Neuronal stem cell (in vitro differentiated cells): ENCODE results near the gene TEX50.
"Not testable (repeated sequence)": the region's sequence is repeated elsewhere in the genome, so short reads cannot be mapped to it uniquely, and the experiment has no call there.

ENCODE experiments used
- DNase-seq: peaks from one replicate; pipeline ENCODE4 v3.0.0-alpha.2; 2013; ENCODE audit warnings: low spot score
- H2AFZ ChIP-seq: one replicate; pipeline ENCODE4 v1.6.1; 2013; ENCODE audit warnings: mild to moderate bottlenecking, low read length, inconsistent platforms
- H2AK5ac ChIP-seq: 2 replicates; pipeline ENCODE4 v1.6.1; 2013; ENCODE audit warnings: low read depth, mild to moderate bottlenecking, inconsistent platforms, low read length, moderate library complexity, mixed read lengths
- H2BK120ac ChIP-seq: 2 replicates; pipeline ENCODE4 v1.6.1; 2013; ENCODE audit warnings: low read depth, mild to moderate bottlenecking, inconsistent platforms, low read length, moderate library complexity, mixed read lengths
- H2BK12ac ChIP-seq: one replicate; pipeline ENCODE4 v1.6.1; 2013; ENCODE audit warnings: low read length, inconsistent platforms
- H2BK15ac ChIP-seq: 2 replicates; pipeline ENCODE4 v1.6.1; 2013; ENCODE audit warnings: mild to moderate bottlenecking, low read length, inconsistent platforms, mixed read lengths
- H2BK5ac ChIP-seq: one replicate; pipeline ENCODE4 v1.6.1; 2013; ENCODE audit warnings: inconsistent platforms, mild to moderate bottlenecking, low read length, moderate library complexity
- H3K14ac ChIP-seq: one replicate; pipeline ENCODE4 v1.6.1; 2013; ENCODE audit warnings: low read length, inconsistent platforms
- H3K18ac ChIP-seq: 2 replicates; pipeline ENCODE4 v1.6.1; 2013; ENCODE audit warnings: low read length, inconsistent platforms
- H3K23ac ChIP-seq: 2 replicates; pipeline ENCODE4 v1.6.1; 2013; ENCODE audit warnings: low read depth, mild to moderate bottlenecking, mixed read lengths, low read length, inconsistent platforms; ENCODE audit not compliant: poor library complexity
- H3K27ac ChIP-seq: replicated peaks from 3 replicates; pipeline ENCODE4 v1.5.1; 2013; ENCODE audit warnings: low read length, inconsistent platforms
- H3K27me3 ChIP-seq, 3 experiments: 2 replicates each; pipeline ENCODE4 v1.6.1; 2013; ENCODE audit warnings: low read length in 3 of 3, mild to moderate bottlenecking in 2 of 3, inconsistent platforms in 1 of 3, low read depth in 1 of 3, mixed read lengths in 1 of 3, moderate library complexity in 1 of 3; ENCODE audit not compliant: control insufficient read depth in 3 of 3, insufficient read depth in 3 of 3
- H3K36me3 ChIP-seq, 2 donors: replicated peaks in 1 of 2; 2 replicates each; pipeline ENCODE4 v1.6.1; 2013; ENCODE audit warnings: low read length in 2 of 2; ENCODE audit not compliant: control insufficient read depth in 2 of 2, insufficient read depth in 2 of 2
- H3K4ac ChIP-seq: 2 replicates; pipeline ENCODE4 v1.6.1; 2013; ENCODE audit warnings: inconsistent platforms, mild to moderate bottlenecking, low read length, moderate library complexity
- H3K4me1 ChIP-seq, 2 donors: 1 replicate in 1 of 2; 2 replicates in 1 of 2; pipeline ENCODE4 v1.6.1; 2013; ENCODE audit warnings: low read length in 2 of 2, low read depth in 1 of 2; ENCODE audit not compliant: control insufficient read depth in 2 of 2, insufficient read depth in 1 of 2
- H3K4me2 ChIP-seq: one replicate; pipeline ENCODE4 v1.6.1; 2013; ENCODE audit warnings: mild to moderate bottlenecking, low read length, inconsistent platforms; ENCODE audit not compliant: insufficient read depth, poor library complexity, severe bottlenecking
- H3K4me3 ChIP-seq, 2 donors: 2 replicates each; pipeline ENCODE4 v1.5.1; 2013; ENCODE audit warnings: low read length in 2 of 2, mild to moderate bottlenecking in 2 of 2, inconsistent platforms in 1 of 2, moderate library complexity in 1 of 2
- H3K79me1 ChIP-seq: one replicate; pipeline ENCODE4 v1.6.1; 2013; ENCODE audit warnings: low read depth, mild to moderate bottlenecking, inconsistent platforms, low read length, moderate library complexity
- H3K9ac ChIP-seq: one replicate; pipeline ENCODE4 v1.6.1; 2013; ENCODE audit warnings: mild to moderate bottlenecking, low read depth, low read length, inconsistent platforms; ENCODE audit not compliant: poor library complexity
- H3K9me3 ChIP-seq, 2 donors: replicated peaks in 1 of 2; 2 replicates each; pipeline versions ENCODE3 to v1.6.1; 2013; ENCODE audit warnings: low read length in 2 of 2, mild to moderate bottlenecking in 2 of 2, inconsistent platforms in 1 of 2, low read depth in 1 of 2, mixed read lengths in 1 of 2, moderate library complexity in 1 of 2; ENCODE audit not compliant: control insufficient read depth in 2 of 2, insufficient read depth in 1 of 2
- H4K8ac ChIP-seq: one replicate; pipeline ENCODE4 v1.6.1; 2013; ENCODE audit warnings: low read depth, mild to moderate bottlenecking, inconsistent platforms, low read length, moderate library complexity
- H4K91ac ChIP-seq: one replicate; pipeline ENCODE4 v1.6.1; 2013; ENCODE audit warnings: low read length, low read depth, mild to moderate bottlenecking, inconsistent platforms; ENCODE audit not compliant: poor library complexity
- WGBS, 2 donors: extraction: QIAGEN DNeasy Blood & Tissue Kit; methylation state at CpG; one replicate each; pipeline ENCODE4 v1.1.7; 2013; ENCODE audit warnings: missing lambda C conversion rate in 2 of 2, mixed read lengths in 1 of 2; ENCODE audit not compliant: insufficient read length in 2 of 2, insufficient replicate concordance in 1 of 2; ENCODE audit errors: extremely low coverage in 2 of 2; 5-methylcytosine and 5-hydroxymethylcytosine counted together

TEX50 gene

DNA sequence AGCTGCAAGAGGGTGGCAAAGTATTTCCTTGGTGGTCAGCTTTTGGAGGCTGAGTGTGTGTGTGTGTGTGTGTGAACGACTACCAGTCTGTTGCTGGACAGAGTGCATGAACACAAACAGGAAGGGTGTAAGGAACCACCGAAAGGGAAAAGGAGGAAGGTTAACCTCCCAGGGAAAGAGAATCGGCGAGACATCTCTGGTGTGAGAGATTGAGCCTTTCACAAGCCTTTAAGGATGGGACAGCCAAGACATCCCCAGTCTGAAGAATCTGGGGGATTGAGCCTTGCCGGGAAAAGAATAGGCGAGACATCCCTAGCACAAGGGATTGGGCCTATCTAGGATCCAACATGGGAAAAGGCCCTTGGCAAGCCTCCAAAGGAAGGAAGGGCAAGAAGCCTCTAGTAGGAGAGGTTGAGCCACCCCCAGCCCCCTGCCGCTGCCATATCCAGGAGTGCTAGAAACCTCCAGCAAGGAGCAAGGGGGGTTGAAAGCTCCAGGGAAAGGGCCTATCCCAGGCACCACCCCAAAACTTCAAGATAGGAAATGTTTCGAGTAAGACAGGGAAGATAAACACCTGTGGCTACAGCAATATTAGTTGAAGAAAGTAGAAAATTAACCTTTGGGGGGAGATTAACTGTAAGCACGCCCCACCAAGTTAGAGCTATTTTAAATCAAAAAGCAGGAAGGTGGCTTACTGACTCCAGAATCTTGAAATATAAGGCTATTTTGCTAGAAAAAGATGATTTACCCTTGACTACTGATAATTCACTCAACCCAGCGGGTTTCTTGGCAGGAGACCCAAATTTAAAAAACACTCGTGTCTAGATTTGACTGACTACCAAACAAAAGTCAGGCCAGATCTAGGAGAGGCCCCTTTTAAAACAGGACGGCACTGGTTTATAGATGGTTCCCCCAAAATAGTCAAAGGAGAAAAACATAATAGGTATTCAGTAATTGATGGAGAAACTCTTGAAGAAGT, 3.2 kb downstream of the TEX50 start:
- H3K23ac ChIP-seq, result no peak overlapping the region
- no peak overlapping the region for H3K14ac ChIP-seq
- no peak for DNase-seq
- no peak overlapping the region for H2AFZ ChIP-seq
- H2BK120ac ChIP-seq, result no peak overlapping the region
- no peak overlapping the region for H3K4me2 ChIP-seq
- H4K91ac ChIP-seq, result no peak overlapping the region
- H3K18ac ChIP-seq, result no peak overlapping the region
- H4K8ac ChIP-seq, result no peak overlapping the region
- peaks cover 8 to 32% of the 10 kb centered on the region in 2 donors for H3K9me3 ChIP-seq
- H3K27me3 ChIP-seq, result no peaks in the 10 kb centered on the region
- peak overlapping the region; percentile 7 to 50 for H3K4me3 ChIP-seq
- H3K36me3 ChIP-seq, result peaks cover 0 to 5% of the 10 kb centered on the region in 2 donors
- WGBS, 2 donors, result no CpG with 5 or more reads among the region's 12 CpGs
- no peak overlapping the region for H3K4ac ChIP-seq
- H2BK15ac ChIP-seq, result no peak overlapping the region
- no peak overlapping the region for H3K27ac ChIP-seq
- H3K79me1 ChIP-seq, result no peaks in the 10 kb centered on the region
- no peak overlapping the region for H2BK5ac ChIP-seq
- H2AK5ac ChIP-seq, result no peak overlapping the region
- H2BK12ac ChIP-seq, result no peak overlapping the region
- no peak overlapping the region for H3K9ac ChIP-seq
- no peaks in the 10 kb centered on the region for H3K4me1 ChIP-seq

GRCh38 chr1:173639102-173639501, 4.0 kb downstream of the TEX50 start:
- Histone ChIP-seq H2AFZ (no peak overlapping the region), H3K14ac (no peak overlapping the region), H3K18ac (no peak overlapping the region), H2BK5ac (no peak overlapping the region), H3K9me3 (peaks cover 8 to 39% of the 10 kb centered on the region in 2 donors), H3K4ac (no peak overlapping the region), H3K4me1 (no peaks in the 10 kb centered on the region), H2BK12ac (no peak overlapping the region), H3K79me1 (no peaks in the 10 kb centered on the region), H4K91ac (no peak overlapping the region), H3K23ac (no peak overlapping the region), H3K9ac (no peak overlapping the region), H2AK5ac (no peak overlapping the region), H2BK120ac (no peak overlapping the region), H3K27ac (no peak overlapping the region), H3K4me3 (no peak overlapping the region), H3K27me3 (no peaks in the 10 kb centered on the region), H3K4me2 (no peak overlapping the region), H4K8ac (no peak overlapping the region), H3K36me3 (peaks cover 0 to 5% of the 10 kb centered on the region in 2 donors), H2BK15ac (no peak overlapping the region)
- no peak for DNase-seq
- WGBS, 2 donors, result no CpG with 5 or more reads among the region's 2 CpGs

DNA sequence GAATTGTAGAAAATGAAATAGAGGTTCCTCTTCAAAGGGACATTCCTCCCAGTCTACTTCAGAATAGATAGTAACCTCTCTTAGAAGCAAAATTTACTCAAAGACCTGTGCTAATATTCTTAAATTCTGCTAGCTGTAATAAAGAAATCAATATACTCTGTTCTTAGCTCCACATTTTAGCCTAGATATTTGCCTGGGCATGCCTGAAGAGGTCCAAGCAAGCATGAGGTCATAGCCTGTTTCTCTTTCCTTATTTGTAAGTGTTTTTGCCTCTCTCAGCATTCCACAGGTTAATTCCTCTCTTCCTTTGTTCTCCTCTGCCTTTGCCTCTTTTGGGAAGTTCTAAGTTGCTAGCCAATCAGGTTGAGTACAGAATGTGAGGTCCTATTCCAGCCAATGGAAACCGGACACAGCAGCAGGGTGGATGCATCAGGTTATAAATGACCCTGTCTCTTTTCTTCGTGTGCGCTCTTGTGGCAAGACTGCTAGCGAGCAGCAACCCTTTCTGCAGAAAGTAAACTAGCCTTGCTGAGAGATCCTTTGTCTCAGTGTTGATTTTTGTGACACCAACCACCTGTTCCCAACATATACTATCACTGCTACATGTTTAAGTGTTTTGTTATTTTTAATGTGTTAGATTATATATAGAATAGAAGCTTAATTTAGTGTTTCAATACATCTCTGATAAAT, 7.5 kb downstream of the TEX50 start:
- not testable (repeated sequence) for H3K4me3 ChIP-seq, H3K18ac ChIP-seq, H3K4me1 ChIP-seq, H2BK120ac ChIP-seq, H3K14ac ChIP-seq, H3K27ac ChIP-seq, H2AK5ac ChIP-seq, H3K4ac ChIP-seq, H4K91ac ChIP-seq, DNase-seq, H3K23ac ChIP-seq, H2BK15ac ChIP-seq, H3K4me2 ChIP-seq, H3K36me3 ChIP-seq, H2BK5ac ChIP-seq, H4K8ac ChIP-seq, H3K79me1 ChIP-seq, H2BK12ac ChIP-seq, H3K9ac ChIP-seq, H3K27me3 ChIP-seq, H2AFZ ChIP-seq
- H3K9me3 ChIP-seq, result peaks cover 8 to 33% of the 10 kb centered on the region in 2 donors
- WGBS, 2 donors, result no CpG with 5 or more reads among the region's 4 CpGs

DNA sequence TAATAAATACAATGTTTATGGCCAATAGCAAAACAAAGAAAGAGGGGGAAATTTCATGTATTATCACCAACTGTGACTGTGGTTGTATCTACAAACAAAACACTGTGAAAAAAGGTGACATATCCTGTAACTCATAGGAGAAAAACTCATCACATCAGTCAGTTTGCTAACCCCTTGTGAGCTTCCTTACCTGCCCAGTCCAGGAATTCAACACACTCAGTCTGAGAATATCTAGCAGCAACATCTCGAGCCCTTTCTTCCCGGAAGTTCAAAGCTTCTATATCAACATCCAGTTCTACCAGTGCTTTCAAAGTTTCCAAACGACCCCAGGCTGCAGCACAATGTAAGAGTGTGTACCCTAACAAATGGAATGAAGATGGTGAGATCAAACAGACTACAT, 11.5 kb downstream of the TEX50 start:
- H3K79me1 ChIP-seq, result no peaks in the 10 kb centered on the region
- H3K18ac ChIP-seq, result no peak overlapping the region
- no peak overlapping the region for H2BK120ac ChIP-seq
- no CpG with 5 or more reads among the region's 3 CpGs for WGBS, 2 donors
- H3K4me1 ChIP-seq, result no peaks in the 10 kb centered on the region
- H3K27me3 ChIP-seq, result no peaks in the 10 kb centered on the region
- no peak for DNase-seq
- H3K23ac ChIP-seq, result no peak overlapping the region
- H3K9me3 ChIP-seq, result peaks cover 0 to 19% of the 10 kb centered on the region in 2 donors
- no peak overlapping the region for H2BK15ac ChIP-seq
- no peaks in the 10 kb centered on the region for H3K36me3 ChIP-seq
- H3K4me2 ChIP-seq, result no peak overlapping the region
- no peak overlapping the region for H3K27ac ChIP-seq
- no peak overlapping the region for H4K8ac ChIP-seq
- H2BK12ac ChIP-seq, result no peak overlapping the region
- H2AFZ ChIP-seq, result no peak overlapping the region
- H3K9ac ChIP-seq, result no peak overlapping the region
- H3K4me3 ChIP-seq, result no peak overlapping the region
- H4K91ac ChIP-seq, result no peak overlapping the region
- no peak overlapping the region for H2AK5ac ChIP-seq
- no peak overlapping the region for H2BK5ac ChIP-seq
- H3K4ac ChIP-seq, result no peak overlapping the region
- H3K14ac ChIP-seq, result no peak overlapping the region
